Jurkat, Clone E6-1 (cell line): ENCODE results near the gene PCCA.
"Not testable (repeated sequence)": the region's sequence is repeated elsewhere in the genome, so short reads cannot be mapped to it uniquely, and the experiment has no call there.

ENCODE experiments used
- DNase-seq: peaks from one replicate; pipeline ENCODE4 v3.0.0-alpha.2; 2011; ENCODE audit warnings: low read depth, low spot score
- H3K4me3 ChIP-seq: 2 replicates; pipeline ENCODE4 v1.5.1; 2011; ENCODE audit warnings: mild to moderate bottlenecking, low read length, control low read depth, moderate library complexity

PCCA gene

DNA sequence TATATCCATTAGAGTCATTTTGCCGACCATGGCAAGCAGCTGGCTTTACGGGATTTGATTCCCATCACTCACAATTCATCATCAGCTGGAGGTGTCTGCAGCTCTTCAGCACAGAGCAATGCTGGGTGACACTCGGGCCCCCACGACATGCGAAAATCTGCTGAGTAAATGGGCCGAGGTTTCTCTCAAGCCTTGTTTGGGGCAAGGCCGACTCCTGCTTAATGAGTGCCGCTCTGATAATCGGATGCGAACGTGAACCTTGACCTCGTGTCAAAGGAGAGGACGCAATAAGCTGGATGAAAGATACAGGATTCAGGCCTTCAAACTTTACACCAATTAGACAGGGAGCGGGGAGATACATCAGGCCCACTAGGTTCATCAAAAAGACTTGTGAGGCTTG lies 434.5 kb downstream of the PCCA start:
- H3K4me3 ChIP-seq = no peak overlapping the region
- DNase-seq = no peak

DNA sequence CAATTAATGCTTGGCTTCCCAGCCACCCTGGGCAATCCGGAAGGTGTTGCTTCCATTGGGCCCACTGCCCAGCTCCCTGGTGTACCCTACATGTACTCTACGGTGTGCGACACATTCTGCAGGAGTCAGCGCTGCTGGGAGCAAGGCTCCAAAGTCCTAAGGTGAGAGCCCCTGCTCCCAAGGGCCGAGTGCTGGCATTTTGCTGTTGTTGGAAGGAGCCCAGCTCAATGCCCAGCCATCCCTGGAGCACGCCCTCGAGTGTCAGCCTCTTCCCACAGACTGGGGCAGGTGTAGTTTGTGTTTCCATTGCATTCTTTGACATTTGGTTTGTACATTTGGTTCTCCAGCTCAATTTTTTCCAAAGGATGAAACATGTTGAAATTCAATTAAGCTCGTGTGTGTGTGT lies 435.1 kb downstream of the PCCA start:
- no peak overlapping the region for H3K4me3 ChIP-seq
- no peak for DNase-seq

DNA sequence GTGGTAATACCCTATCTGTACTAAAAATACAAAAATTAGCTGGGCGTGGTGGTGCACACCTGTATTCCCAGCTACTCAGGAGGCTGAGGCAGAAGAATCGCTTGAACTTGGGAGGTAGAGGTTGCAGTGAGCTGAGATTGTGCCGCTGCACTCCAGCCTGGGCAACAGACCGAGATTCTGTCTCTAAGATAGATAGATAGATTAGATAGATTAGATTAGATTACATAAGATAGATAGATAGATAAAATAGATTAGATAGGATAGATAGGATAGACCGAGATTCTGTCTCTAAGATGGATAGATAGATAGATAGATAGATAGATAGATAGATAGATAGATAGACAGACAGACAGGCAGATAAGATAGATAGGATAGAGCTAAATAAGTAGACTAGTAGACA lies 435.8 kb downstream of the PCCA start:
- not testable (repeated sequence) for DNase-seq, H3K4me3 ChIP-seq

DNA sequence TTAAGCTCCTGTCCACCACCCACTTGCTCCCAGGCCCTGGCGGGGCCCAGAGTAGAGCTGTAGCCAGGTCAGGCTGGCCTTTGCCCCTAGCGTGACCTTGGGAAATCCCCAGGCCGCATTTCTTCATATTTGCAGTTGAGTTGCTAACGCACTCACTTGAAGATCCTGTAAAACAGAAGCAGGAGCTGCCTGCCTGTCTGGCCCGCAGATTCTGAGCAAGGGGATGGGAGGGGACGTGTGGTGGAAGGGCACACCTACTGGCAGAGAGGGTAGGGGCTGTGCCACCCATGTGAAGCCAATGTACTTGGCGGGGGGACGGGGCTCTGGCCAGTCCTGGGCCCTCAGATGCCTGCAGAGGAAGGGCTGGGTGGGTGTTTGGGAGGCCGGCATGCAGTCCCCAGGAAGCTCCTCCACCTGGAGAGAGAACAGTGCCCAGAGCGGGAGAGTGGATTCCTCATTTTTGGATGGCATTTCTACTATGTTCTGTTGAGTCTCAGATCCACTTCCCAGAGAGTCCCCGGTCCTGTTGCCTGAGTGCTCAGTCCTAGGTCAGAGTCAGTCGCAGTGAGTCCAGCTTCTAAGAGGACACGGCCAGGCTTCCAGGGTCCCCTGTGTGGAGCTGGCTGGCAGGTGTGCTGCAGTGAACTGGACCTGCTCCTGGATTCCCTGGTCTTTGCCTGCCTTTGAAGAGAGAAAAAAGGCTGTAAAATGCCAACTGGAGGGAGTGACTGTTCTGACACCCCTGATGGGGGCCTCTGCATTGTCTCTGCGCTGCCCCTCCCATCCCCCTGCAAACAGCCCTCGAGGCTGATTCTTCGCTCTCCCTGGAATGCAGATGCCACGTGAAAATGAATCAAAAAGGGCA lies 436.8 kb downstream of the PCCA start:
- no peak overlapping the region for H3K4me3 ChIP-seq
- DNase-seq = no peak

DNA sequence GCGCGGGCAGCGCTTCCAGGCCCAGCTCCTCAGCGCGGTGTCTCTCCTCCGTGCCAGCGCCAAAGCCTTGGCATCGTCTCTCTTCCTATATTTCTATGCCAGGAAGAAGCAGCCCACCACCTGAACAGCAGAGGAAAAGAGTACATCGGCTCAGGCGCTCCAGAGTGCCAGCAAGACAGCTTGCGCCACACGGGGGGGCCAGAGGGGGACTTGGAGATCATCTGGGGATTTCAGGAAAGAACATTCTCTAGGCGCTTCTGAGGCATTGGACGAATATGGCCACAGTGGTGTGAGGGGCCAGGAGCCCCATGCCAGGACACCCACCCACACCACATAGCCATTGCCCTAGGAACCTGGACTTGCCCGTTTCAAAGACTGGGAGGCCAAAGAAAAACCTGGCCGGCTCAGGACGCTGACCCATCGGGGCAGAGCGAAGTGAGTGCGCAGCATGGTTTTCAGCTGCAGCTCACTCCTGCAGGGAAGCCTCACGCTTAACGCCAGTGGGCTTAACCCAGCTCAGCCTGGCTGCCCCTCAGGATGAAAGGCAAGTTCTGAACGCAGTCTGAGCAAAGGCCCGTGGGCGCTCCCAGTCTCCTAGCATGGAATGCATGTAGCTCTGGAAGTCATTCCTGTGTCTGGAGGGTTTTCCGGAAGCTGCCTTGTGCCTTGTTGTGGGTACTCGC lies 437.6 kb downstream of the PCCA start:
- no peak overlapping the region for H3K4me3 ChIP-seq
- DNase-seq = no peak

DNA sequence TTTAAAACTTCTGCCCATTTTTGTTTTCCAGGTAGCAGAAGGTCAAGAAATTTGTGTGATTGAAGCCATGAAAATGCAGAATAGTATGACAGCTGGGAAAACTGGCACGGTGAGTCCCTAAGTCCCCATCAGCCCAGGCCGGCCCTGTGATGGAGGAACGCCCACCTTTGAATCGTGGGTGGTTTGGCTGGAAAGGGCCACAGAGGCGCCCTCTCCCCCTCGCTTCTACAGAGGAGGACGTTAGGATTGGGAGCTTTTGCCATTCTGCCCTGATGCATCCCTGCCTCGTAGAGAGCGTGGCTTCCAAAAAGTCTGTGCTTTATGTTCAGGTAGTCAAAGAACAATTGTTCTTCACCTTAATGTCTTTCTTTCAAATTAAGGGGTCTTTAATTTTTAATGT lies 438.8 kb downstream of the PCCA start:
- DNase-seq = no peak
- no peak overlapping the region for H3K4me3 ChIP-seq

DNA sequence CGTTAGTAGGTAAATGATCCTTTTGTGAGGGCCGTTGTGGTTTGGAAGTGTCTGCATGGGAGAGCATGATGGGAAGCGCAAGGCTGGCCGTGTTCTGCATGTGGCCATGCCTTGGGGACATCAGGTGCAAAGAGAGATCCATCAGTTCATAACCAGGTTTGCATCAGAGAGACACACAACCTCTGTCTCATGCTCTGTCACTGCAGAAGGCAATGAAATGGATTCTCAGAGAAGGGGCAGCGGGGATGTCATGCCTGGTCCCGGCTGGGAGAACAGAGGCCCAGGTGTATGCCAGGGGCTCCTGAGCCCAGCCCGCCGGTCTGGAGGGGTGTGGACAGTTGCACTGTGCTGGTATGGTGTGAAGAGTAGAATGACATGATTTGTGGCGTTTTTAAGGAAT lies 439.5 kb downstream of the PCCA start:
- no peak overlapping the region for H3K4me3 ChIP-seq

DNA sequence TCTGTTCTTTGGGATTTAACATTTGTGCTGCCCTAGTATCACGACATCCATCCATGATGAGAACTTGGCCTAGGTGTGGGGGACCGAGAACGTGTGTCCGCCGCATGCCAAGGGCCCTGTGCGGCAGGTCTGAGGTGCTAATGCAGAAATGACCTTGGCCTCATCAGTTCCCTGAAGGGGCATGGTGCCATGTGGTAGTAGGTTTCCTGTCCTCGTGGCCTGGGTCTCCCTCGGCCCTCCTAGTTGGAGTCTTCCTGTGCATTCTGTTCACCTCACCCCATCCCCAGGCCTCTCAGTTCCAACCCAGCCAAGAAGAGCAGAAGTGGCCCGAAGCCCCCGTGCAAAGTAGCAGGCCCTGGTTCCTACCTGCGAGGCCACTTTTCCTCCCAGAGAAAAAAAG lies 439.9 kb downstream of the PCCA start:
- no peak for DNase-seq
- H3K4me3 ChIP-seq = no peak overlapping the region

More for the DNA sequence above, 439.5 kb downstream of the PCCA start:
- no peak for DNase-seq

DNA sequence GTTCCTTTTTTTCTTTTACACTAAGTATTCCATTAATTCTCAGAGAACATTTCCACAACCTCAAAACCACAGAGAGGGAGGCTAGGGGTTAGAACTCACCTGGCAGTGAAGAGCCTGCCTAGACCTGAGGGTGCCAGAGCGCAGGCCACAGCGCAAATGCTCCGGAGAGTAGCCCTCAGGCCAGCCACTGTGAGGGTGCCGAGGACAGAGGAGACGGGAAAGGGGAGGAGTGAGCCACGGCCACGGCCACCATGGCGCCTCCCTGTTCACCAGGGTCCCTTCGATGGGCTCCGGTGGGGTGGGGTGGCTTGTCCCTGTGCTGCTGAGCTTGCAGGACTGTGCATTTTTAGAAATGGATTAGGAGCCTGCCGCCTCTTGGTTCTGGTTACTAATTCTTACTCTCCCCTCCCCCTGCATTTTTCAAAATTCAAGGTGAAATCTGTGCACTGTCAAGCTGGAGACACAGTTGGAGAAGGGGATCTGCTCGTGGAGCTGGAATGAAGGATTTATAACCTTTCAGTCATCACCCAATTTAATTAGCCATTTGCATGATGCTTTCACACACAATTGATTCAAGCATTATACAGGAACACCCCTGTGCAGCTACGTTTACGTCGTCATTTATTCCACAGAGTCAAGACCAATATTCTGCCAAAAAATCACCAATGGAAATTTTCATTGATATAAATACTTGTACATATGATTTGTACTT lies 440.9 kb downstream of the PCCA start:
- DNase-seq = no peak
- H3K4me3 ChIP-seq = no peak overlapping the region

DNA sequence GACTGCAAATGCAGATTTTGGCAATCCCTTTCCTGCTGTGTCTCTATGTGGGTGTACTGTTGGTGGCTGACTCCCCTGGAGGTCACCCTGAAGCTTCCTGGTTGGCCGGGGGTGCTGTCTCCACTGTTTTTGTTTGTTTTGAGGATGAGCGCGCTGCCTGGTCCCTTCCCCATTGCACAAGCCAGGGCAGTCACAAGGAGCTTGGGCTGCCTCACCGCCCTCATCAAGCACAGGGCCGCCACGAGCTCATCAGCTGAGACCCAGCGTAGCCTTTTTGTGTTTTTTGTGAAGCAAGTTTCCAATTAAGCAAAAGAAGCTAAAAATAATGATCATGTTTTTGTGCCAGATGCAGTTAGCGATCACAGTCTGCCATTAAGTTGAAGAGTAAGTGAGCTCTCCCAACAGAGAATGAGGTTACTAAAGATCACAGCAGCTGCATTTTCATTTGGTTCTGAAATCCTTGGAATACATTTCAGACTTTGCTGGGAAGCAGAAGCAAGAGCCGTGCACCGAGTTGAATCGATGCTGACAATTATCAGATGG lies 441.8 kb downstream of the PCCA start:
- H3K4me3 ChIP-seq = no peak overlapping the region
- no peak for DNase-seq

DNA sequence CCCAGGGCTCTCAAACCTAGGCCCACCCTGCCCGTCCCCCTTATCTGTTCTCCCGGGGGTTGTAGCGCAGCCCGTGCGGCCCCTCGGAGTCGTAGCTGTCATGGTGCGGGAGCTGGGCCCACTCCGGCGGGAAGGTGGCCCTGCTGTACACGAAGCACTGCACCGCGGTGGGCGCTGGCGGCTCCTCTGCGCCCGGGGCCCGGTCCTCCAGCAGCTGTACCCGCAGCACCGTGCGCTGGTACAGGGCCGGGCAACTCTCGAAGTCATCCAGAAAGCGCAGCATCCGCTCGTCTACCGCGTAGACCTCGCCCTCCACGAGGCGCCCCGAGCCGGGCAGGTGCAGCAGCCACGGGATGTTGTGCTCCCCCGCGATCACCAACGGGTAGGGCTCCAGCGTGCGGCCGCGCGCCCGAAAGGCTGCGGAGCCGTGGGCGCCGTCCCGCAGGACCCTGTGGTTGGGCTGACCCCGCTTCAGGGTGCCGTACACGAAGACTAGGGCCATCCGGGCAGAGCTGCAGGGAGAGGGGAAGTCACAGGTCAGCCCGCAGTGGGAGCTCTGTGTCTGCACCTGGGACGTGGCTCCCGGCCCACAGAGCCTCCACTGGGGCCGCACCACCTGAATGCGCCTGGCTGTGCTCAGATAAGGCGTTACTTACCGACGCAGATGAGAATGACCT lies 443.3 kb downstream of the PCCA start:
- H3K4me3 ChIP-seq = no peak overlapping the region
- DNase-seq = no peak

DNA sequence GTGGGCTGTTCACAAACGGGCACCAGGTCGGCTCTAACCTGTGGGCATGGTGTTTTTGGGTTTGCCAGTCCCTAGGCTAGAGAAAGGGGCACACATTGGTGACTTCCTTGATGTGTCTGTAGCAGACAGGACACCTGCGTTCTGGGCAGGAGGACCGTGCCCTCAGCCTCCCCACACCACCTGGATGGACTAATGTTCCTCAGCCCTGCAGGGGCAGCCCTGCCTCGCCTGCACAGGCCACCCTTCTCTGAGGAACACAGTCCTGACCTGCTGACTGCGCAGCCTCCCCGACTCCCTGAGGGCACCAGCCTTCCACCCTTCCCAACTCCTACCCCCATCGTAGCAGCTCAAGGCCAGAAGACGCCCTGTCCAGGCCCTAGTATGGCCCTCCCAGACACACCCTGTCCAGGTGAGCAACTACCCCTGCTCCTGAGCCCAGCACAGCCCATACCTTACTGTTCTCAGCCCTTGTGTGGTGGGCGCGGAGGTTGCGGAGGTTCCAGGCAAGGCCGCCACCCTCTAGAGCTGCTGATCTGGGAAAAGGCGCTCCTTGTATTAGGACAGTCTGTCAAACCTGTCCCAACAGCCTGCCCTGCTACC lies 444.0 kb downstream of the PCCA start:
- DNase-seq = no peak
- H3K4me3 ChIP-seq = no peak overlapping the region

DNA sequence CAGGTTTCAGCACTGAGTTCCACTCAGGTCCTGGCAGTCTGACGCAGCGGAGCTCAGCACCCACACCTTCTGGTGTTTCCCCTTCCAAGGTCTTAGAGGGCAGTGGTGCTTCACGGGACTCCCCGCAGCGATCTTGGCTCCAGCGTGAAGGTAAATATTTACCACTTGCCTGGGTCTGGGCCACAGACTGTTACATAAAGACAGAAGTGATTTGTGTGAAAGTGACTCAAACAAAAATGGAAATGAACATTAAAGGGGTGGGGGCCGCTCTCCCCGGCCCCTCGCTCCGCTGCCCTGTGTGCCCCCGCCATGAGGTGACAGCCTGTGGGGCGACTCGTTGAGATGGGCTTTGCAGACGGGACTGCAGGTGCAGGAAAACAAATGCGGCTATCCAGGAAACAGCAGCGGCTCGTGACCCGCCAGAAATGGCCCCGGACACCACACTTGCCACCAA lies 444.7 kb downstream of the PCCA start:
- H3K4me3 ChIP-seq = no peak overlapping the region
- no peak for DNase-seq

DNA sequence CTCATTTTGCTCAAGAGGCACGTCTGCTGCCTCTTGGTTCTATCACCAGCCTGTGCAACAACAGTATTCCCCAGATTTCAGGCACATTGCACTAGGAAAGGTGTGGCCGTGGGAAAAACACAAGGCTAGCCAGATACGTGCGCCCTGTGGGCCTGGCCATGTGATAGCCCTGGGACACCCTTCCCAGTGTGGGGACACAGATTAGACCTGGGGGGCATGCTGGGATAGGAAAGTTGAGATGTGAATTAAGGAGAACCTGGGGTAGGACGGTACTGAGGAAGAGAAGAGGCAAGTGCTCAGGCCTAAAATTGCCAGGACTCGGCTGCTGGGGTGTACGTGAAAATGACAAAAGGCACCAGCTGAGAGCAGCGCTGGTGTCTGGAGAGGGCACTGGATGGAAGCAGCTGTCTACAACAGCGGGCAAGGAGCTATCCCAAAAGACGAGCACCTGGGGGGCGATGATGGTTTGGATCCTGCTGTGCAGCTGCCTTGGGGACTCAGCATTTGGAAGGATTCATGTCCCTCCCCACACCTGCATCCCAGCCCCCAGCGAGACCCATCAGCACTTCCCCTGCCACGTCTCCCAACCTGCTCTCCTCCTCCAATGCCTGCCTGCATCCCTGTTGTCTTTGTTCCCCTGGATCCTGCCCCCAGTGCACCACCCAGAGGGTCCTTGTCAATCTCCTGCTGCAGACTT lies 445.4 kb downstream of the PCCA start:
- DNase-seq = no peak

DNA sequence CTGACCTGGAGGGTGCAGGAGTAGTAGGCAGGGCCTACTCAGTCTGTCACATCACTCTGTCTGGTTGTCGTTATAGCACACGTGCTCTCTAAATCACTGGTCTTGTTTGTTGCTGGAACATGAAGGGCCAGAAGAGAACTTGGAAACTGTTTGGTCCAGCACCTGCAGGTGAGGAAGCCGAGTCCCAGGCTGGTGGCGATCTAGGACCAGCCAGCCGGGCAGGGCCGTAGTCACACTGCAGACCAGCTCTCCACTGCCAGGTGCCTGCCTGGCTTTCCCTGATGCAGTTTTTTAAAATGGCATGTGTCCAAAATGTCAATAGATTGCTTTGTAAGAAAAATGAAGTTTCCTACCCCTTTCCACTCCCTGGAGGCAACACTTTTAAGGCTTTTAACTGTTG lies 446.0 kb downstream of the PCCA start:
- H3K4me3 ChIP-seq = no peak overlapping the region
- DNase-seq = no peak

More for the DNA sequence above, 445.4 kb downstream of the PCCA start:
- H3K4me3 ChIP-seq = no peak overlapping the region

DNA sequence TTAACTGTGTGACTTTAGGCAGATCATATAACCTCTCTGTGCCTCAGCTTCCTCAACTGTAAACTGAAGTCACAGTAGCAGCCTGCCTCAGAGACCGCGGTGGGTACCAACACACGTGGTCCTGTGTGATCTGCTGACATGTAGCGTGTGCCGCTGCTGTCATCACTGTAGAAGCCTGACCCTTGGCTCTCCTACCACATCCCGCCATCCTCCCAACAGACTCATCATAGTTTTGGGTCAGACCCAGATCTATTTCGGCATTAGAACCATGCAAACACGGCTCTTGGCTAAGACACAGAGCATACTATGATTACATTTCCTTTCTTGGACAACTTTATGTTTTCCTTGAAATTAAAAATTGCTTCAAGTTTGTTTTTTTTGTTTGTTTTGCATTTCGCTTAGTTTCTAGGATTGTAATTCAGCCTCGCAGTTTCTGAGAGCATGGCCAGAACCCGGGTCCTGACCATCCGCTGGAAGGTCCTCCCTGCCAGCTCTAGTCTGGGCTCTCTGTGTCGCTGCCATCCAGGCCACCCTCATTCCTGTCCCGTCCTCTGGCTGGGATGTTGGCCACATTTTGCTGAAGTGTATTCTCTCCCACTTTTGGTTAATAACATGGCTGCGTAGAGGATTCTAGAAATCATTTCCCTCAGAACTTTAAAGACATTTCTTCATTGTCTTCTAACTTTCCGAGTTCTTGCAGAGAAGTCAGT lies 446.7 kb downstream of the PCCA start:
- no peak overlapping the region for H3K4me3 ChIP-seq
- DNase-seq = no peak

DNA sequence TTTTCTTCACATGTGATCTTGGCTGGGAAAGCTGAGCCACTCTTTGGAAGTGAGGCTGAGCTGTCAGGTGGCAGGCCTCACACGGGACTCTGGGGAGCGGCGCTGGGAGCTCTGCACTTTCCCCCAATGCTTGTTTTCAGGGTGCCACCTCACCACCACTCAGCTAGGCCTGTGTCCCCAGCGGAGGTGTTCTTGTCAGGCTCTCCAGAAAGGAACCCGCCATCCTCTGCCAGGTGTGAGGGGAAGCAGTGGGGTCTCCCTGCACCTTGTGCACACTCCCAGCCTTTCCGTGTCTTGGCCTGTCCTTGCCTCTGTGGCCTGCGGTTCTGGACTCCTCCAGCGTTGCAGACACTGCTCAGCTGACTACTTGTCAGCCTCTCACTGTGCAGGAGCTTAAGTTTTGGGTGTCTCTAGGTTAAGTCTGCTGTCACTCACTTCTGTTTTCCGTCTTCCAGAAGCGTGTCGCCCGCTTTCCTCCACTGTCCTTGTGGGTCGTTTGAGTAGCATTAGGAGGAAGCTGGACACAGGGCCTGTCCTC lies 447.8 kb downstream of the PCCA start:
- DNase-seq = no peak
- H3K4me3 ChIP-seq = no peak overlapping the region
